PC-9 (cell line): ENCODE measurements around the gene SYPL2. TPM values are rescaled to one million over a fixed set of nuclear protein-coding genes. Genes with fewer than 3 reads are reported as not detected.

Experiments used
- BruUV-seq: library from RNA; stranded (reverse); fragments of 400-500 nt; replicated peaks from 2 replicates; lab custom pipeline; 2021; lab: Mats Ljungman, UMichigan
- CTCF ChIA-PET: fragments of 300-600 bp; sonication (Branson Sonifier 250); formaldehyde crosslinking; loops from one replicate; lab custom pipeline; 2022; ENCODE audit warnings: antibody characterized with exemption; lab: Charles Lee
- POLR2A ChIA-PET: fragments of 300-600 bp; sonication (Branson Sonifier 250); formaldehyde crosslinking; loops from one replicate; lab custom pipeline; 2022; ENCODE audit warnings: antibody characterized with exemption; ENCODE audit not compliant: unreplicated experiment; lab: Charles Lee
- DNase-seq, 2 experiments: peaks; one replicate each; pipeline versions ENCODE4 v3.0.0 to v3.0.0-alpha.2; 2015 to 2022; ENCODE audit warnings: mixed read lengths in 1 of 2
- H2AFZ ChIP-seq: fragments of 200-600 bp; sonication (generic); 2 replicates; pipeline ENCODE4 v1.8.1; 2017; ENCODE audit warnings: antibody characterized with exemption
- H3F3A ChIP-seq: fragments of 200-600 bp; sonication (generic); 2 replicates; pipeline ENCODE4 v1.8.1; 2017; ENCODE audit warnings: antibody characterized with exemption, mild to moderate bottlenecking, low read depth; ENCODE audit not compliant: insufficient read depth
- H3K27ac ChIP-seq: fragments of 200-600 bp; sonication (generic); 2 replicates; pipeline ENCODE4 v1.6.1; 2016; ENCODE audit warnings: mixed run types
- H3K27me3 ChIP-seq: fragments of 200-600 bp; sonication (generic); 2 replicates; pipeline ENCODE4 v1.6.1; 2016; ENCODE audit warnings: low read depth, mixed run types; ENCODE audit not compliant: insufficient read depth
- H3K36me3 ChIP-seq: fragments of 200-600 bp; sonication (generic); 2 replicates; pipeline ENCODE4 v1.6.1; 2016; ENCODE audit warnings: low read depth, mixed run types
- H3K4me1 ChIP-seq: fragments of 200-600 bp; sonication (generic); replicated peaks from 2 replicates; pipeline ENCODE4 v1.6.1; 2016; ENCODE audit warnings: mixed run types; ENCODE audit not compliant: insufficient read depth
- H3K4me2 ChIP-seq: fragments of 200-600 bp; sonication (generic); 2 replicates; pipeline ENCODE4 v1.6.1; 2017; ENCODE audit warnings: mixed run types
- H3K4me3 ChIP-seq: fragments of 200-600 bp; sonication (generic); 2 replicates; pipeline ENCODE4 v1.6.1; 2016; ENCODE audit warnings: mixed run types
- H3K79me2 ChIP-seq: fragments of 200-600 bp; sonication (generic); 2 replicates; pipeline ENCODE4 v1.6.1; 2017; ENCODE audit warnings: low read depth, mixed run types
- H3K9me2 ChIP-seq: fragments of 200-600 bp; sonication (generic); 2 replicates; pipeline ENCODE4 v1.8.1; 2017; ENCODE audit warnings: mild to moderate bottlenecking; ENCODE audit not compliant: insufficient read depth
- H3K9me3 ChIP-seq: fragments of 200-600 bp; sonication (generic); 2 replicates; pipeline ENCODE4 v1.8.1; 2016; ENCODE audit warnings: low read depth; ENCODE audit not compliant: insufficient read depth
- H4K20me1 ChIP-seq: fragments of 200-600 bp; sonication (generic); 2 replicates; pipeline ENCODE4 v1.8.1; 2017; ENCODE audit not compliant: insufficient read depth
- EZH2 ChIP-seq: fragments of 200-600 bp; sonication (generic); IDR thresholded peaks from 2 replicates; pipeline ENCODE4 v1.8.0; 2017; ENCODE audit warnings: antibody characterized with exemption, low read depth
- intact Hi-C: fragments of 100-400 bp; cut with micrococcal nuclease; formaldehyde crosslinking; loops from one replicate; pipeline ENCODE4 v1.10.0; 2022; ENCODE audit not compliant: unreplicated experiment
- total RNA-seq: library from RNA; stranded (reverse); gene quantifications from 2 replicates; pipeline ENCODE4 v1.2.3, GENCODE V29; 2021
- TF ChIP-seq, protein P1 (sequence below): fragments of 200-600 bp; sonication (generic); conservative IDR thresholded peaks from 2 replicates; pipeline ENCODE4 v1.6.1; 2017; ENCODE audit warnings: mixed run types, antibody characterized with exemption, mild to moderate bottlenecking, moderate library complexity

SYPL2 gene
- total RNA-seq, 1 experiment from 2014 or later = 0.09 TPM

DNA sequence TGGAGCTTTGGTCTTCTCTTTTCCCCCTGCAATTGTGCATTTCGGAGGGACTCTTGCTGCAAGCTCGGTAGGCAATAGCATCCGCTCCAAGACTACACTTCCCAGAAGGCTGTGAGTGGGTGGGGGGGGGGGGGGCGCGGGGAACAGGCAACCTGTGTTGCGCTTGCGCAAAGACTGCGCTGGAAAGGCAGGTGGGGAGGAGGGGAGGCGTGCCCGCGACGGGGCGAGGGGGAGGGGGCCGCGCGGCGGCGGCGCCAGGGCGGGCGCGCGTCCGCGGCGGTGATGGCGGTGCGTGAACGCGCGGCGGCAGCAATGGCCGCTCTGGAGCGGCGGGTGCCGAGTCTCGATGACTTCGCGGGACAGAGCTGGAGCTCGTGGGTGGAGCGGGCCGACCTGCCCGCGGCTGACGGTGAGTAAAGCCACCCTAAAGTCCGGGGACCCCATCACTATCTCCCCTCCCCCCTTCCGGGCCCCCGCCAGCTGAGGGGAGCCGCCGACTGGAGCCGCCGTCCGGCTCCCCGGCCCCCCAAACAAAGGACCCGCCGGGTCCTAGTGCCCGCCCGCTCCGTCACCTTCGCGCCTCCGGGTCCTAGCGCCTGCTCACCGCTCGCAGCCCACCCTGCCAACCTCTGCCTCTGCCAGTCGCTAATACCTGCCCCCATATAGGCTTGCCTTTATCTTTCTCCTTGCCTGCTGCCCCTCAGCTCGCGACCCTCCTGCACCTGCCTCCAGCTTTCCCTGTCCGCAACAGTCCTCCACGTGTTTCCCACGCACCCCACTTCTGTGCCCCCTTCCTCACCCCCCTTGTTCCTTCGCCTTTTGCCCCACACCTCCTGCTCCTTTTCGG, 17.5 kb downstream of the SYPL2 start, which contains the start of gene ATXN7L2:
TSS of gene ATXN7L2 (plus strand) at position 234 of the 847 bp plus-strand sequence. CDS start at position 283, 49 bp downstream.
- Histone ChIP-seq H4K20me1 (no peaks in the 10 kb centered on the region), H3K4me2 (peak within 1 kb of the TSS; percentile 90), H2AFZ (peak within 1 kb of the TSS; percentile 91), H3K9me3 (no peaks in the 10 kb centered on the region), H3K4me3 (peak within 1 kb of the TSS; percentile 68), H3K27ac (peak within 1 kb of the TSS; percentile 63), H3K4me1 (peaks cover 11% of the 10 kb centered on the region), H3K79me2 (no peaks in the 10 kb centered on the region), H3K27me3 (peaks cover 37% of the 10 kb centered on the region), H3K9me2 (no peaks in the 10 kb centered on the region), H3F3A (no peaks in the 10 kb centered on the region), H3K36me3 (no peaks in the 10 kb centered on the region)
- CTCF ChIA-PET = interaction anchor here (0.6 to 0.8 kb wide), 3 partner anchors 13 to 209 kb away, joined by 4 to 9 read pairs (median 5); no protein-coding TSS in a partner anchor
- intact Hi-C loops = loop anchor here (1.0 kb wide), 2 partner anchors 25 to 58 kb away; partner anchors contain the start of genes AMIGO1 and PSMA5
- POLR2A ChIA-PET = interaction anchor here (0.6 kb wide), 2 partner anchors 166 to 899 kb away, joined by 3 to 9 read pairs; no protein-coding TSS in a partner anchor
- TF ChIP-seq, protein P1, sequence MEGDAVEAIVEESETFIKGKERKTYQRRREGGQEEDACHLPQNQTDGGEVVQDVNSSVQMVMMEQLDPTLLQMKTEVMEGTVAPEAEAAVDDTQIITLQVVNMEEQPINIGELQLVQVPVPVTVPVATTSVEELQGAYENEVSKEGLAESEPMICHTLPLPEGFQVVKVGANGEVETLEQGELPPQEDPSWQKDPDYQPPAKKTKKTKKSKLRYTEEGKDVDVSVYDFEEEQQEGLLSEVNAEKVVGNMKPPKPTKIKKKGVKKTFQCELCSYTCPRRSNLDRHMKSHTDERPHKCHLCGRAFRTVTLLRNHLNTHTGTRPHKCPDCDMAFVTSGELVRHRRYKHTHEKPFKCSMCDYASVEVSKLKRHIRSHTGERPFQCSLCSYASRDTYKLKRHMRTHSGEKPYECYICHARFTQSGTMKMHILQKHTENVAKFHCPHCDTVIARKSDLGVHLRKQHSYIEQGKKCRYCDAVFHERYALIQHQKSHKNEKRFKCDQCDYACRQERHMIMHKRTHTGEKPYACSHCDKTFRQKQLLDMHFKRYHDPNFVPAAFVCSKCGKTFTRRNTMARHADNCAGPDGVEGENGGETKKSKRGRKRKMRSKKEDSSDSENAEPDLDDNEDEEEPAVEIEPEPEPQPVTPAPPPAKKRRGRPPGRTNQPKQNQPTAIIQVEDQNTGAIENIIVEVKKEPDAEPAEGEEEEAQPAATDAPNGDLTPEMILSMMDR = no peak
- no peak for TF ChIP-seq EZH2
- peak; percentile 75 to 87 for DNase-seq
- no TSS peak for BruUV-seq

DNA sequence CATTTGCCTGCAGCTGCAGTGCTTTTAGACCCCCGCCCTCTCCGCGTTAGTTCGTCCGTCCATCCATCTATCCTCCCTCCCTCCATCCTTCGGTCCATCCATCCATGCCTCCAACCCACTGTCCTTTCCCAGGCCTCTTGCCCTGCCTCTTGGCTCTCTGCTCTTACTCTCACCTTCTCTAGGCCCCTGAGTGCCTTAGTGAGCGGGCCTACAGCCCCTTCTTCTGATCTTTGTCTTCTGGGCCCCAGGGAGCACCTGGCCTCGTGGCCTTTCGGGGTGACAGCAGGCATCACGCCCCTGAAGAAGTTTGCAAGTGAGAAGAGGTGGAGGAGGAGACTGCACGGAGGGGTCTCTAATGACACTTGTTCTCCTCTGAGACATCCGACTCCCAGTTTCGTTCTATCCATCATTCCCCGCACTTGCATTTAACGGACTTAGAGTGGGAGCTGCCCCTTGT, 18.2 kb downstream of the SYPL2 start:
- intact Hi-C loops = loop anchor here (1.0 kb wide), 1 partner anchor 58 kb away; the partner anchor contains the start of gene PSMA5
- Histone ChIP-seq H3K4me3 (peak overlapping the region; percentile 68), H3K79me2 (no peaks in the 10 kb centered on the region), H3K9me2 (no peaks in the 10 kb centered on the region), H3K27ac (no peak overlapping the region), H3K27me3 (peaks cover 30% of the 10 kb centered on the region), H4K20me1 (no peaks in the 10 kb centered on the region), H3K4me1 (peaks cover 11% of the 10 kb centered on the region), H3K4me2 (peak overlapping the region; percentile 90), H3F3A (no peaks in the 10 kb centered on the region), H3K9me3 (no peaks in the 10 kb centered on the region), H2AFZ (peak overlapping the region; percentile 91), H3K36me3 (no peaks in the 10 kb centered on the region)
- DNase-seq = no peak
- TSS peak; percentile 77 for BruUV-seq
- ChIA-PET POLR2A (no interaction called here), CTCF (no interaction called here)
- no peak for TF ChIP-seq EZH2
- TF ChIP-seq, protein P1 = no peak

DNA sequence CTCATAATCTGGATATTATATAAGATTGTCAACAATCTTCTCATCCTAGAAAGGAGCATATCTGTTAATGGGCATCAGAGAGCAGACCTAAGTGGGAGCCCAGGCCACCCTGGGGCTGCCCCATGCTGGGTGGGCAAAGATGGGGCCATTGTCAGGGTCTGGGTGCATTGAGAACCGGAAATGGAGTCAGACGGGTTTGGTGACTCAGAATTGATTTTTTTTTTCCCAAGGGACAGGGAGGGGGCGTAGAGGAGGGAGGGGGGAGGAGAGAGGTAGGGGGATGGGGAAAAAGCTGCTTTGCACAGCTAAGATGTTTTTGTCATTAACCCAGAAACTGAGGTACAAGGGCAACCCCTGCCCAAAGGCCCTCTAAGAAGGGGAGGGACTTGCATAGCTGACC, 18.7 kb downstream of the SYPL2 start:
- no TSS peak for BruUV-seq
- no peaks in the 10 kb centered on the region for H3K79me2 ChIP-seq
- no peak overlapping the region for H3K27ac ChIP-seq
- no peaks in the 10 kb centered on the region for H3K9me2 ChIP-seq
- peak overlapping the region; percentile 68; the same call in 1 of the 2 replicates for H3K4me3 ChIP-seq
- H3K4me2 ChIP-seq = peak overlapping the region; percentile 90
- CTCF ChIA-PET = no interaction called here
- no peaks in the 10 kb centered on the region for H4K20me1 ChIP-seq
- peaks cover 11% of the 10 kb centered on the region for H3K4me1 ChIP-seq
- intact Hi-C loops = no loop called here
- POLR2A ChIA-PET = no interaction called here
- no peak overlapping the region for H2AFZ ChIP-seq
- no peaks in the 10 kb centered on the region for H3K9me3 ChIP-seq
- no peak for TF ChIP-seq EZH2
- TF ChIP-seq, protein P1 = no peak
- no peaks in the 10 kb centered on the region for H3F3A ChIP-seq
- peaks cover 26% of the 10 kb centered on the region for H3K27me3 ChIP-seq
- H3K36me3 ChIP-seq = no peaks in the 10 kb centered on the region
- DNase-seq = no peak
